Measurements from ENCODE around the gene SLC30A4. TPM values are rescaled to one million over a fixed set of nuclear protein-coding genes. Genes with fewer than 3 reads are reported as not detected.

Gene SLC30A4
- total and polyA plus RNA-seq, 2 of the 4 experiments (the other 2 are of a cell fraction), result 2.1 to 5.6 TPM

DNA sequence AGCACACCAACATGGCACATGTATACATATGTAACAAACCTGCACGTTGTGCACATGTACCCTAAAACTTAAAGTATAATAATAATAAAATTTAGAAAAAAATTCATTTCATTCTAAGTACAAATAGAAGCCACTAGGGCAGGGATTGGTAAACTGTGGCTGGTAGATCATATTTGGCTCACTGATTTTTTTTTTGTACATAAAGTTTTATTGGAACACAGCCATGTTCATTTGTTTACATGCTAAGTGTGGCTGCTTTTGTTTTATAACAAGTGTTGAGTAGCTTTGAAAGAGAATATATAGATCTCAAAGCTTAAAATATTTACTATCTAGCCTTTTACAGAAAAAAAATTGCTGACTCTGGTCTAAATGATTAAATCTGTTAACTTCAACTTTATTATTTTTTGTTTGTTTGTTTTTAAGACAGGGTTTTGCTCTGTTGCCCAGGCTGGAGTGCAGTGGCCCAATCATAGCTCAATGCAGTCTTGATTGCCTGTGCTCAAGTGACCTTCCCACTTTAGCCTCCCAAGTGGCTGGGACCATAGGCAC lies 32.8 kb downstream of the SLC30A4 start:
- H2BK20ac ChIP-seq (ENCODE audit: low read depth, low read length), result no peak overlapping the region
- no TSS peak for BruUV-seq (replicated peaks)
- peaks cover 2% of the 10 kb centered on the region; the same call in 1 of the 2 replicates for H3K36me3 ChIP-seq (ENCODE audit: control insufficient read depth, insufficient read depth, low read length)
- H4K91ac ChIP-seq (ENCODE audit: insufficient read depth, low read depth, low read length), result no peak overlapping the region
- no peak overlapping the region for H3K14ac ChIP-seq (replicated peaks; ENCODE audit: low read depth, low read length)
- H3K4me2 ChIP-seq (ENCODE audit: low read depth, low read length), result no peak overlapping the region
- H3K27ac ChIP-seq (ENCODE audit: insufficient read depth, low read length), result no peak overlapping the region
- H4K20me1 ChIP-seq (ENCODE audit: insufficient read depth, low read length), result no peaks in the 10 kb centered on the region
- CTCF ChIA-PET, result interaction anchor here (0.6 kb wide), 1 partner anchor 20 kb away, joined by 3 read pairs; no protein-coding TSS in a partner anchor
- no peak overlapping the region for H3K23ac ChIP-seq (ENCODE audit: low read depth, low read length)
- H3K56ac ChIP-seq (ENCODE audit: extremely low read depth, insufficient read depth, low read length), result no peak overlapping the region
- H3K4me3 ChIP-seq (ENCODE audit: insufficient read depth, low read depth, low read length), result no peak overlapping the region
- H4K8ac ChIP-seq (ENCODE audit: low read depth in 2 of 2, low read length in 2 of 2), result no peak overlapping the region
- POLR2A ChIA-PET (ENCODE audit: unreplicated experiment), result no interaction called here
- no peaks in the 10 kb centered on the region for H3K79me1 ChIP-seq (ENCODE audit: low read depth in 1 of 2, low read length in 2 of 2)
- no peak overlapping the region for H2BK15ac ChIP-seq (ENCODE audit: low read depth, low read length)
- H3K4me1 ChIP-seq (ENCODE audit: control insufficient read depth, insufficient read depth, low read length), result no peaks in the 10 kb centered on the region
- H2AFZ ChIP-seq (replicated peaks; ENCODE audit: low read length, poor library complexity), result no peak overlapping the region
- no peak overlapping the region for H2BK5ac ChIP-seq (ENCODE audit: low read depth, low read length, poor library complexity, severe bottlenecking)
- ATAC-seq (ENCODE audit: low read depth) (no peak), DNase-seq (no peak)
- no peak overlapping the region for H4K5ac ChIP-seq (ENCODE audit: low read depth, low read length)
- no CpG with 5 or more reads among the region's 1 CpG for WGBS, 2 experiments (ENCODE audit: extremely low coverage in 2 of 2, insufficient read length in 1 of 2)
- H3K9ac ChIP-seq (ENCODE audit: low read depth, low read length), result no peak overlapping the region
- no peak overlapping the region for H2AK5ac ChIP-seq (ENCODE audit: low read depth, low read length)
- no peaks in the 10 kb centered on the region for H3K27me3 ChIP-seq (ENCODE audit: control insufficient read depth, insufficient read depth, low read length)
- TF ChIP-seq CHD1 (IDR thresholded peaks at IDR 0.05; ENCODE audit: low read depth, low read length) (no peak), MAFK (IDR thresholded peaks at IDR 0.05; ENCODE audit: low read depth, low read length) (peak; percentile 79)
- no peaks in the 10 kb centered on the region for H3K9me3 ChIP-seq (ENCODE audit: control insufficient read depth, insufficient read depth, low read length)
- dilution Hi-C loops (cut with HindIII; ENCODE audit: low sequenced_read_pairs, unreplicated experiment), result no loop called here
- no peak overlapping the region for H3K18ac ChIP-seq (ENCODE audit: low read depth, low read length)
- in situ Hi-C loops (cut with MboI; ENCODE audit: low sequenced_read_pairs), result no loop called here
- intact Hi-C loops (cut with micrococcal nuclease), result no loop called here
- H3K4ac ChIP-seq (ENCODE audit: low read depth, low read length), result no peak overlapping the region
- no peak overlapping the region for H2BK120ac ChIP-seq (ENCODE audit: low read depth, low read length)
- peaks cover 3% of the 10 kb centered on the region; the same call in 1 of the 2 replicates for H3K9me1 ChIP-seq (ENCODE audit: insufficient read depth, low read length)
- H2AK9ac ChIP-seq (replicated peaks; ENCODE audit: low read depth, low read length, poor library complexity), result no peak overlapping the region
